Measurements from ENCODE around the gene DHH.

DNA sequence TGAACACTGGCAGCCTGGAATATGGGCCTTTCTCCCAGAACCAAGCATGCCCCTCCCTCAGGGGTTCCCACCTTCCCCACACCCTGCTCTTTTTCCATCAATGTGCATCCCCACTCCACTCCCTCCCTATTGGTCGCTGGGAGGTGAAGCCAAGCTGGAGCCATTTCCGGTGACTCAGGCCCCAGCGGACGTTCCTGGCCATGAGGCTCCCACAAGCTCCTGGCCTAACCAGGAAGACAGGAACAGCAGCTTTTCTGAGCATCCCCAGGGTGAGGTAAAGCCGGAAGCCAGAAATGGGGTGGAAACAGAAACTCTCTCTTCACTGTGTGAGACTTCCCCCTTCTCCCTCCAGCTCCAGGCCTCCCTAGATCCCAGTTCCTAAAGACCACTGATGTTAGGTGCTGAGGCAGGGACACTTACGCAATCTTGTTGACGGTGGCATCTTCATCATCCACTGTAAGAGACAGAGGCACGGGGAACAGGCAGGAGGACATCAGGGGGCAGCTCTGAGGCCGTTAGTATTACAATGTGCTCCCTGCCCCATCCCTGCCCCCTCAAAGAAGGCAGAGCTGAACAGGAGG is 11.0 kb upstream of the DHH start:
- TF ChIP-seq SMC3 (IDR thresholded peaks at IDR 0.05; ENCODE audit: low read depth, low read length) = no peak
- TF ChIP-seq, protein P1, sequence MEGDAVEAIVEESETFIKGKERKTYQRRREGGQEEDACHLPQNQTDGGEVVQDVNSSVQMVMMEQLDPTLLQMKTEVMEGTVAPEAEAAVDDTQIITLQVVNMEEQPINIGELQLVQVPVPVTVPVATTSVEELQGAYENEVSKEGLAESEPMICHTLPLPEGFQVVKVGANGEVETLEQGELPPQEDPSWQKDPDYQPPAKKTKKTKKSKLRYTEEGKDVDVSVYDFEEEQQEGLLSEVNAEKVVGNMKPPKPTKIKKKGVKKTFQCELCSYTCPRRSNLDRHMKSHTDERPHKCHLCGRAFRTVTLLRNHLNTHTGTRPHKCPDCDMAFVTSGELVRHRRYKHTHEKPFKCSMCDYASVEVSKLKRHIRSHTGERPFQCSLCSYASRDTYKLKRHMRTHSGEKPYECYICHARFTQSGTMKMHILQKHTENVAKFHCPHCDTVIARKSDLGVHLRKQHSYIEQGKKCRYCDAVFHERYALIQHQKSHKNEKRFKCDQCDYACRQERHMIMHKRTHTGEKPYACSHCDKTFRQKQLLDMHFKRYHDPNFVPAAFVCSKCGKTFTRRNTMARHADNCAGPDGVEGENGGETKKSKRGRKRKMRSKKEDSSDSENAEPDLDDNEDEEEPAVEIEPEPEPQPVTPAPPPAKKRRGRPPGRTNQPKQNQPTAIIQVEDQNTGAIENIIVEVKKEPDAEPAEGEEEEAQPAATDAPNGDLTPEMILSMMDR (IDR thresholded peaks at IDR 0.05) = no peak

Data from SK-N-SH (cell line).